ENCODE measurements around the gene SF1. TPM values are rescaled to one million over a fixed set of nuclear protein-coding genes. Genes with fewer than 3 reads are reported as not detected.
A peak's percentile ranks its signal among the peaks of the same experiment; 100 is the strongest.

The SF1 gene
- total RNA-seq, 2 experiments from 2014 or later = 247 to 535 TPM

DNA sequence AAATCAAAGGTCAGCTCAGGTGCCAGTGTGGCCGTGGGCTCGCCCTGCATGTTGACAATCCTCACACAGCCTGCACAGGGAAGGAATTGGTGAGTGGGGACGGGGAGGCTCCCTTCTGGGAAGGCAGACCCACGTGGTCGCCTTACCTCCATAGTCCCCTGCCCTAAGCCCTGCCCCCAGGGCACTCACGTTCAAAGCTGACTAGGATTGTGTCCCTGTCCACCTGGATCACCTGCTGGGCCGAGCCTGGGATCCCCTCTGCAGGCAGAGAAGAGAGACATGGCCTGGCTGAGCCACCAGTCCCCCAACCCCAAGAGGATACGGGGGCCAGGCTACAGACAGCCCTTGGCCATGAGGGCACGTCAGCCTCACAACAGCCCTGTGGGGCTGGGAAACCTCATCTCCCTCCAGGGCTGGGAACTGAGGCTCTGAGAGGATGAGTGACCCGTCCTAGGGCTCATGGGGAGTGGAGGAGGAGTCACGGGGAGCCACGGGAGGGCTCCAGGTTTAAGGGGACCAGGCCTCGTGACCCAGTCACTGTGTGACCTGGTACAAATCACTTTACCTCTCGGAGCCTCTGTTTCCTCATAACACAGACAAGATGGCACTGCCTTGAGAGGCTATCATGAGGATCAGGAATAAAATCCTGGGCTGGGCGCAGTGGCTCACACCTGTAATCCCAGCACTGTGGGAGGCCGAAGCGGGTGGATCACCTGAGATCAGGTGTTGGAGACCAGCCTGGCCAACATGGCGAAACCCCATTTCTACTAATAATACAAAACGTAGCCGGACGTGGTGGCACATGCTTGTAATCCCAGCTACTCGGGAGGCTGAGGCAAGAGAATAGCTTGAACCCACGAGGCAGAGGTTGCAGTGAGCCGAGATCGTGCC is 12.1 kb upstream of the SF1 start:
- no peak overlapping the region for H2AFZ ChIP-seq (ENCODE audit: low read length)
- peaks cover 7% of the 10 kb centered on the region for H3K4me1 ChIP-seq (ENCODE audit: insufficient read depth, low read length, poor library complexity, severe bottlenecking)
- ChIA-PET POLR2A (no interaction called here), CTCF (ENCODE audit: unreplicated experiment) (no interaction called here)
- H4K20me1 ChIP-seq (ENCODE audit: insufficient read depth, low read length) = no peaks in the 10 kb centered on the region
- no peaks in the 10 kb centered on the region for H3K79me2 ChIP-seq (ENCODE audit: insufficient read depth, low read depth, low read length)
- intact Hi-C loops (cut with micrococcal nuclease; ENCODE audit: unreplicated experiment) = no loop called here
- no peak for TF ChIP-seq EZH2phosphoT487 (IDR thresholded peaks at IDR 0.05; ENCODE audit: borderline replicate concordance, low read depth, low read length)
- TF ChIP-seq, protein P1, sequence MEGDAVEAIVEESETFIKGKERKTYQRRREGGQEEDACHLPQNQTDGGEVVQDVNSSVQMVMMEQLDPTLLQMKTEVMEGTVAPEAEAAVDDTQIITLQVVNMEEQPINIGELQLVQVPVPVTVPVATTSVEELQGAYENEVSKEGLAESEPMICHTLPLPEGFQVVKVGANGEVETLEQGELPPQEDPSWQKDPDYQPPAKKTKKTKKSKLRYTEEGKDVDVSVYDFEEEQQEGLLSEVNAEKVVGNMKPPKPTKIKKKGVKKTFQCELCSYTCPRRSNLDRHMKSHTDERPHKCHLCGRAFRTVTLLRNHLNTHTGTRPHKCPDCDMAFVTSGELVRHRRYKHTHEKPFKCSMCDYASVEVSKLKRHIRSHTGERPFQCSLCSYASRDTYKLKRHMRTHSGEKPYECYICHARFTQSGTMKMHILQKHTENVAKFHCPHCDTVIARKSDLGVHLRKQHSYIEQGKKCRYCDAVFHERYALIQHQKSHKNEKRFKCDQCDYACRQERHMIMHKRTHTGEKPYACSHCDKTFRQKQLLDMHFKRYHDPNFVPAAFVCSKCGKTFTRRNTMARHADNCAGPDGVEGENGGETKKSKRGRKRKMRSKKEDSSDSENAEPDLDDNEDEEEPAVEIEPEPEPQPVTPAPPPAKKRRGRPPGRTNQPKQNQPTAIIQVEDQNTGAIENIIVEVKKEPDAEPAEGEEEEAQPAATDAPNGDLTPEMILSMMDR (conservative IDR thresholded peaks at IDR 0.05; ENCODE audit: low read length) = no peak
- BruUV-seq (replicated peaks) = no TSS peak
- DNase-seq (ENCODE audit: low spot score) = no peak
- no peaks in the 10 kb centered on the region for H3K9me3 ChIP-seq (ENCODE audit: low read length)
- no peak overlapping the region for H3K4me2 ChIP-seq (ENCODE audit: low read length)
- H3K9me2 ChIP-seq (ENCODE audit: insufficient read depth, low read length) = no peaks in the 10 kb centered on the region
- peaks cover 65% of the 10 kb centered on the region for H3K36me3 ChIP-seq (ENCODE audit: insufficient read depth, low read length)
- H3K27ac ChIP-seq (ENCODE audit: low read depth, low read length, poor library complexity, severe bottlenecking) = no peak overlapping the region
- no peak overlapping the region for H3K4me3 ChIP-seq (ENCODE audit: low read depth, low read length, poor library complexity, severe bottlenecking)

DNA sequence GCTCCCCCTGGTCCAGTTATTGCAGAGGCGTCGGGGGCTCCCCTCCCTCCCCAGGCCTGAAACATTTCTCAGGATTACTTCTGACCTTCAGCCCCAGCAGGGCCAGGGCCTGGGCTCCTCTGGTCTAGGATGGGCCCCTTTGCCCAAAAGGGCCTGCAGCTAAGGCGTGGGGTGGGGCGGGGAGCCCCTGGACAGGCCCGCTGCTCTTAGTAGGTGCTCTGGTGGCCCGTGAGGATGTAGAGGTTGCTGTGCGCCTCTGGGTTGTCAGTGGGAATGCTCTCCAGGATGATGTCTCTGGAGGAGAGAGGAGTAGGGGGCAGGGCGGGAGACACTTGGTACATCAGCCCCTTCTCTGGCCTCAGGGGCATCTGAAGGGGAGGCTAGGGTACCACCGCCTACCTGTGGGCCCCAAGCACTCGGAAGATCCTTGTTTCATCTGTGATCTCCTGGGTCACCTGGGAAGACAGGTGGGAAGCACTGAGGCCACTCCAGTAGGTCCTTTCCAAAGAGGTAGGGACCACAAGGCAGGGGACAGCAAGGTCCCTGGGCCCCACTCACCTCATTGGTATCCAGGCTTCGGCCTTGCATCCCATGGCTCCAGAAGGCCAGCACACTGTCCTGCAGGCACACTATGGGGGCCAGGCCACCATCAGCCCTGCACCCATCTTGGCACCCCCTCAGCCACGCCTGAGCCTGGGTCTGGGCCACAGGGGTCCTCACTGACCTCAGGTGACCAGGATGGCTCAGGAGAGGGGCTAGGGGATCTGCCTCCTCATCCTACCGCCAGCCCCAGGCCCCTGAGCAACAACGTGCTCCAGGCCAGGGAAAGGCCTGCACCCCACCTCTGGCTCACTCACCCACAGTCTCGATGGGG is 11.2 kb upstream of the SF1 start:
- Histone ChIP-seq H3K27ac (ENCODE audit: low read depth, low read length, poor library complexity, severe bottlenecking) (no peak overlapping the region), H3K4me1 (ENCODE audit: insufficient read depth, low read length, poor library complexity, severe bottlenecking) (peaks cover 7% of the 10 kb centered on the region), H3K4me2 (ENCODE audit: low read length) (no peak overlapping the region), H3K4me3 (ENCODE audit: low read depth, low read length, poor library complexity, severe bottlenecking) (no peak overlapping the region), H3K36me3 (ENCODE audit: insufficient read depth, low read length) (peaks cover 65% of the 10 kb centered on the region), H4K20me1 (ENCODE audit: insufficient read depth, low read length) (no peaks in the 10 kb centered on the region), H2AFZ (ENCODE audit: low read length) (no peak overlapping the region), H3K79me2 (ENCODE audit: insufficient read depth, low read depth, low read length) (no peaks in the 10 kb centered on the region), H3K9me2 (ENCODE audit: insufficient read depth, low read length) (no peaks in the 10 kb centered on the region), H3K9me3 (ENCODE audit: low read length) (no peaks in the 10 kb centered on the region)
- TF ChIP-seq EZH2phosphoT487 (IDR thresholded peaks at IDR 0.05; ENCODE audit: borderline replicate concordance, low read depth, low read length) = no peak
- TF ChIP-seq, protein P1 (conservative IDR thresholded peaks at IDR 0.05; ENCODE audit: low read length) = no peak
- ChIA-PET CTCF (ENCODE audit: unreplicated experiment) (no interaction called here), POLR2A (no interaction called here)
- no peak for DNase-seq (ENCODE audit: low spot score)
- intact Hi-C loops (cut with micrococcal nuclease; ENCODE audit: unreplicated experiment) = loop anchor here (5.0 kb wide), 1 partner anchor 103 kb away; no protein-coding TSS in a partner anchor
- TSS peak; percentile 58 for BruUV-seq (replicated peaks)
